Measurements from ENCODE around the gene DHRSX. TPM values are rescaled to one million over a fixed set of nuclear protein-coding genes. Genes with fewer than 3 reads are reported as not detected.
A peak's percentile ranks its signal among the peaks of the same experiment; 100 is the strongest.

Gene DHRSX
- total and polyA plus RNA-seq, 2 donors from 2014 or later = 26.4 to 30.0 TPM

DNA sequence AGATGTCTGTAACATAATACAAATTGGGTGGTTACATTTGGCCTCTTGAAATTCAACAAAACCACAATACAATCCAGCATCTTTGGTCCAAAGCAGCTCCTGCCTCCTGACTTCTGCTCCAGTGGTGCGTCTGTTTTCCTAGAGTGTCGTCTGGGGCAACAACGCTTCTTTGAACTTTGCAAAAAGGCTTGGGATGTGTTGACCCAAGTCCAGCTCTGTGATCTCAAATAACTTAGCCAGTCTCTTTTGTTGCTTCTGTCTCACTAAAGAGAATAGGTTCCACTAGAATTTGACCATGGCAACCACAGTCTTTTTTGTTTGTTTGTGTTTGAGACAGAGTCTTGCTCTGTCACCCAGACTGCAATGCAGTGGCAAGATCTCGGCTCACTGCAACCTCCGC, 324.0 kb downstream of the DHRSX start:
- TF ChIP-seq, protein P1, sequence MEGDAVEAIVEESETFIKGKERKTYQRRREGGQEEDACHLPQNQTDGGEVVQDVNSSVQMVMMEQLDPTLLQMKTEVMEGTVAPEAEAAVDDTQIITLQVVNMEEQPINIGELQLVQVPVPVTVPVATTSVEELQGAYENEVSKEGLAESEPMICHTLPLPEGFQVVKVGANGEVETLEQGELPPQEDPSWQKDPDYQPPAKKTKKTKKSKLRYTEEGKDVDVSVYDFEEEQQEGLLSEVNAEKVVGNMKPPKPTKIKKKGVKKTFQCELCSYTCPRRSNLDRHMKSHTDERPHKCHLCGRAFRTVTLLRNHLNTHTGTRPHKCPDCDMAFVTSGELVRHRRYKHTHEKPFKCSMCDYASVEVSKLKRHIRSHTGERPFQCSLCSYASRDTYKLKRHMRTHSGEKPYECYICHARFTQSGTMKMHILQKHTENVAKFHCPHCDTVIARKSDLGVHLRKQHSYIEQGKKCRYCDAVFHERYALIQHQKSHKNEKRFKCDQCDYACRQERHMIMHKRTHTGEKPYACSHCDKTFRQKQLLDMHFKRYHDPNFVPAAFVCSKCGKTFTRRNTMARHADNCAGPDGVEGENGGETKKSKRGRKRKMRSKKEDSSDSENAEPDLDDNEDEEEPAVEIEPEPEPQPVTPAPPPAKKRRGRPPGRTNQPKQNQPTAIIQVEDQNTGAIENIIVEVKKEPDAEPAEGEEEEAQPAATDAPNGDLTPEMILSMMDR (IDR thresholded peaks at IDR 0.05; ENCODE audit: borderline replicate concordance, extremely low read depth, insufficient read depth) = no peak
- no peak overlapping the region for H3K9ac ChIP-seq (ENCODE audit: low read length in 3 of 3)
- no peaks in the 10 kb centered on the region for H3K36me3 ChIP-seq (ENCODE audit: control insufficient read depth in 2 of 3, insufficient read depth in 3 of 3, low read length in 3 of 3)
- no peak for FAIRE-seq
- peaks cover 0 to 2% (median 0%) of the 10 kb centered on the region in 3 donors for H3K4me1 ChIP-seq (ENCODE audit: control insufficient read depth in 2 of 3, insufficient read depth in 2 of 3, low read depth in 1 of 3, low read length in 3 of 3)
- H3K27me3 ChIP-seq (ENCODE audit: control insufficient read depth, insufficient read depth, low read length) = no peaks in the 10 kb centered on the region
- DNase-seq = peak in 3 of 5 donors; percentile 63 to 76 (median 72)
- no peak overlapping the region for H3K4me3 ChIP-seq (ENCODE audit: low read length in 3 of 3)
- no peak overlapping the region for H3K27ac ChIP-seq (ENCODE audit: low read depth in 2 of 2, low read length in 2 of 2)
- H3K9me3 ChIP-seq (ENCODE audit: control insufficient read depth in 2 of 3, insufficient read depth in 1 of 3, low read length in 3 of 3) = no peaks in the 10 kb centered on the region
- intact Hi-C loops (cut with DNase I) = no loop called here

DNA sequence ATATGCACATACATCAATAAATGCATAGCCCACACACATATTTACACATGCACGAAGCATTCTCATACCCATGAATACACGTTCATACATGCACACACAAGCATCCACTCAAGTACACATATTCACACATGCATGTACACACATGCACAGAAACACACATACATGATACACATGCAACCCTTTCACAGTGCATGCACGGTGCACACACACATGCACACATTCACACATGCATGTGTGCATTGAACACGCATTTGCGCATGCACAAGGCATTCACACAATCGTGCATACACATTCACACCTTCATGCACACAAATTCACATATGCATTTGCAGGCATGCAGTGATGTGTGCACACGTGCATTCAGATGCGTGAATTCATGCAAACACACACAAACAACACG, 324.5 kb downstream of the DHRSX start:
- no peak for DNase-seq
- Histone ChIP-seq H3K36me3 (ENCODE audit: control insufficient read depth in 2 of 3, insufficient read depth in 3 of 3, low read length in 3 of 3) (no peaks in the 10 kb centered on the region), H3K9me3 (ENCODE audit: control insufficient read depth in 2 of 3, insufficient read depth in 1 of 3, low read length in 3 of 3) (no peaks in the 10 kb centered on the region), H3K27ac (ENCODE audit: low read depth in 2 of 2, low read length in 2 of 2) (no peak overlapping the region), H3K4me1 (ENCODE audit: control insufficient read depth in 2 of 3, insufficient read depth in 2 of 3, low read depth in 1 of 3, low read length in 3 of 3) (peaks cover 0 to 2% (median 2%) of the 10 kb centered on the region in 3 donors), H3K9ac (ENCODE audit: low read length in 3 of 3) (no peak overlapping the region), H3K4me3 (ENCODE audit: low read length in 3 of 3) (no peak overlapping the region), H3K27me3 (ENCODE audit: control insufficient read depth, insufficient read depth, low read length) (no peaks in the 10 kb centered on the region)
- intact Hi-C loops (cut with DNase I) = no loop called here
- FAIRE-seq = no peak
- TF ChIP-seq, protein P1 (IDR thresholded peaks at IDR 0.05; ENCODE audit: borderline replicate concordance, extremely low read depth, insufficient read depth) = no peak

DNA sequence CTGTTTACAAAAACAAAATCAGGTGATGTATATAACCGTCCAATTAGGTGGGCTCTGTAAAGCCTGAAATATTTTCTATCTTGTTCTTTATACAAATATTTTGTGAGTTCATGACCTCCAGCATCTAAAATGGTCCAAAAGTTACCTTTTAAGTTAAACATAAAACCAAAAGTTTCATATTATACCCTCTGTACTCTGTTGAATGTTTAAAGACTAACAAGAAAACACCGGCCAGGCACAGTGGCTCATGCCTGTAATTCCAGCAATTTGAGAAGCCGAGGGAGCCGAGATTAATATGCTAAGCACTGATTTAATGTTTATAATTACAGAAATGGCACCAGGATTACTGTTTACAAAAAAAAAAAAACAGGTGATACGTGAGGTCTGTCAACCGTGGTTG, 328.4 kb downstream of the DHRSX start:
- DNase-seq = no peak
- Histone ChIP-seq H3K36me3 (ENCODE audit: control insufficient read depth in 2 of 3, insufficient read depth in 3 of 3, low read length in 3 of 3) (no peaks in the 10 kb centered on the region), H3K4me1 (ENCODE audit: control insufficient read depth in 2 of 3, insufficient read depth in 2 of 3, low read depth in 1 of 3, low read length in 3 of 3) (peaks cover 0 to 6% (median 4%) of the 10 kb centered on the region in 3 donors), H3K27me3 (ENCODE audit: control insufficient read depth, insufficient read depth, low read length) (no peaks in the 10 kb centered on the region), H3K27ac (ENCODE audit: low read depth in 2 of 2, low read length in 2 of 2) (peak overlapping the region; percentile 7 to 38), H3K9me3 (ENCODE audit: control insufficient read depth in 2 of 3, insufficient read depth in 1 of 3, low read length in 3 of 3) (peaks cover 0 to 3% (median 0%) of the 10 kb centered on the region in 3 donors), H3K4me3 (ENCODE audit: low read length in 3 of 3) (no peak overlapping the region), H3K9ac (ENCODE audit: low read length in 3 of 3) (no peak overlapping the region)
- FAIRE-seq = no peak
- intact Hi-C loops (cut with DNase I) = no loop called here
- TF ChIP-seq, protein P1 (IDR thresholded peaks at IDR 0.05; ENCODE audit: borderline replicate concordance, extremely low read depth, insufficient read depth) = no peak

Other genes with a start within 250 kb of the DHRSX start
- gene ZBED1, start within 50 bp of the DHRSX start, total RNA-seq = 40.7 TPM
- gene ZBED1, start within 50 bp of the DHRSX start, polyA plus RNA-seq (ENCODE audit: insufficient read depth, low read depth, low replicate concordance) = 20.6 TPM
- gene CD99, start 190.3 kb upstream of the DHRSX start, total RNA-seq = 136 TPM
- gene CD99, start 190.3 kb upstream of the DHRSX start, polyA plus RNA-seq (ENCODE audit: insufficient read depth, low read depth, low replicate concordance) = 125 TPM